NCI-H146 treated with DMSO at 0.1 percent for 48 hours (cell line): Measurements from ENCODE around the gene MYOZ2.

Experiments
- DNase-seq: peaks from one replicate; lab custom pipeline; 2025; ENCODE audit not compliant: unreplicated experiment; lab: John Stamatoyannopoulos, UW

Gene MYOZ2

GRCh38 chr4:119237201-119237600 is 101.6 kb downstream of the MYOZ2 start:
- DNase-seq: no peak
